Choroid plexus epithelial cell (primary cell): ENCODE measurements around the gene ENTPD1.
"Not testable (repeated sequence)": the region's sequence is repeated elsewhere in the genome, so short reads cannot be mapped to it uniquely, and the experiment has no call there.

Source experiments
- DNase-seq: peaks from one replicate; pipeline ENCODE4 v3.0.0-alpha.2; 2010; ENCODE audit warnings: low read depth
- H3K4me3 ChIP-seq: 2 replicates; pipeline ENCODE4 v1.5.1; 2011; ENCODE audit warnings: low read depth, mild to moderate bottlenecking, control low read depth, low read length, moderate library complexity
- CTCF ChIP-seq: conservative IDR thresholded peaks from 2 replicates; pipeline ENCODE4 v1.5.1; 2011; ENCODE audit warnings: low read depth, mild to moderate bottlenecking, control low read depth, inconsistent platforms, low read length, moderate library complexity

ENTPD1 gene

GRCh38 chr10:95728526-95728925 lies 27.4 kb upstream of the ENTPD1 start:
- DNase-seq: peak; percentile 84
- TF ChIP-seq CTCF: peak; percentile 26
- no peak overlapping the region for H3K4me3 ChIP-seq

GRCh38 chr10:95729323-95730055 lies 26.5 kb upstream of the ENTPD1 start:
- DNase-seq: no peak
- TF ChIP-seq CTCF: no peak
- no peak overlapping the region for H3K4me3 ChIP-seq

- TF ChIP-seq CTCF: no peak
- no peak overlapping the region for H3K4me3 ChIP-seq
- no peak for DNase-seq
Observed at GRCh38 chr10:95730233-95730632, 25.7 kb upstream of the ENTPD1 start.

GRCh38 chr10:95732907-95733306 lies 23.1 kb upstream of the ENTPD1 start:
- not testable (repeated sequence) for H3K4me3 ChIP-seq, DNase-seq

GRCh38 chr10:95739056-95739455 lies 16.9 kb upstream of the ENTPD1 start:
- no peak for DNase-seq
- no peak overlapping the region for H3K4me3 ChIP-seq
- TF ChIP-seq CTCF: no peak

- no peak overlapping the region for H3K4me3 ChIP-seq
- DNase-seq: peak; percentile 91
Observed at GRCh38 chr10:95741807-95742467, 14.0 kb upstream of the ENTPD1 start.

GRCh38 chr10:95742485-95742884 lies 13.5 kb upstream of the ENTPD1 start:
- H3K4me3 ChIP-seq: no peak overlapping the region
- TF ChIP-seq CTCF: no peak

More at GRCh38 chr10:95741807-95742467, 14.0 kb upstream of the ENTPD1 start:
- peak; percentile 59 for TF ChIP-seq CTCF

More at GRCh38 chr10:95742485-95742884, 13.5 kb upstream of the ENTPD1 start:
- DNase-seq: peak; percentile 79
